Transverse colon (tissue), 3 donors: ENCODE measurements around the gene TUBB3.

Experiments used
- CTCF ChIP-seq, 5 experiments: fragments of 200-600 bp in 3 of 5; fragments of 450-650 bp in 2 of 5; sonication (generic) in 3 of 5; IDR thresholded peaks; 1 replicate in 2 of 5; 2 replicates in 3 of 5; pipeline ENCODE4 v1.5.1; 2016 to 2017; ENCODE audit warnings: antibody characterized with exemption in 5 of 5, inconsistent platforms in 3 of 5, mild to moderate bottlenecking in 2 of 5, moderate library complexity in 1 of 5
- EP300 ChIP-seq: sonication (generic); formaldehyde crosslinking; IDR thresholded peaks from one replicate; pipeline ENCODE4 v1.6.1; 2017; ENCODE audit warnings: antibody characterized with exemption, low read depth
- POLR2A ChIP-seq: fragments of 450-650 bp; IDR thresholded peaks from one replicate; pipeline ENCODE4 v1.6.1; 2016; ENCODE audit warnings: antibody characterized with exemption, mild to moderate bottlenecking, moderate library complexity

DNA sequence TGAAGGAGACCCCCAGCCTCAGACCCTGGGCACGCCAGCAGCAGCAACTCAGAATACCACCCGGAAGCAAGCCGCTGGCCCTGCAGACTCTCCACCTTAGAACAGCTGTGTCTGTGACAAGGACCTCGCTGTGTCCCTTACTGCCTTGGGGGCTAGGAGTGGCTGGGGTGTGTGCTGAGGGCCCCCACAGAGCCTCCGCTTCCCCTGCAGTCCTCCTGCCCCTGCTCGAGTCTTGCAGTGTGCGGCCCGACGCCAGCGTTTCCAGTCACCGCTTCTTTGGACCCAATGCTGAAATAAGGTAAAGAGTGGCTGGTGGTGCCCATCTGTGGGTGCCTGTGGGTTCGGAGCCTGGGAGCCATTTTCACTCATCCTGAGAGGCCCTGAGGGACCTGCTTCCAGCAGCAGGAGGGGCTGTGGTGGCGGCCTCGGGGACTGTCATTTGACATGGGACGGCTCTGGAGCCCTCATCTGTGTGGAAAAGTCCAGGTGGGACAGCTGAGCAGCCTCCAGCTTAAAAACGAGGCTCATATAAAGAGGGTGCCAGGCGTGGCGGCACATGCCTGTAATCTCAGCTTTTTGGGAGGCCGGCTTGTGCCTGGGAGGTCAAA is 19.1 kb upstream of the TUBB3 start:
- TF ChIP-seq CTCF (IDR thresholded peaks at IDR 0.05): no peak
- no peak for TF ChIP-seq EP300
- TF ChIP-seq POLR2A: no peak
